GM19468 (cell line): ENCODE measurements around the gene PLCH2.
"Not testable (repeated sequence)": the region's sequence is repeated elsewhere in the genome, so short reads cannot be mapped to it uniquely, and the experiment has no call there.

Experiments used
- ATAC-seq: cut with Tn5 transposase; IDR thresholded peaks from one replicate; pipeline ENCODE4 v1.9.1; 2021; ENCODE audit warnings: mild to moderate bottlenecking, moderate library complexity, moderate number of reproducible peaks; ENCODE audit not compliant: unreplicated experiment; ENCODE audit errors: extremely low read depth

PLCH2 gene

GRCh38 chr1:2459102-2459753 is 16.9 kb upstream of the PLCH2 start:
- ATAC-seq = not testable (repeated sequence)

- ATAC-seq = no peak
Observed at GRCh38 chr1:2459757-2460156, 16.3 kb upstream of the PLCH2 start.

GRCh38 chr1:2460203-2460602 is 15.9 kb upstream of the PLCH2 start:
- ATAC-seq = no peak

- no peak for ATAC-seq
Observed at GRCh38 chr1:2460996-2461751, 14.9 kb upstream of the PLCH2 start.

GRCh38 chr1:2462819-2463218 is 13.3 kb upstream of the PLCH2 start:
- ATAC-seq = no peak

GRCh38 chr1:2463396-2463795 is 12.7 kb upstream of the PLCH2 start:
- ATAC-seq = no peak

GRCh38 chr1:2465371-2466269 is 10.5 kb upstream of the PLCH2 start:
- ATAC-seq = no peak

- no peak for ATAC-seq
Observed at GRCh38 chr1:2466270-2466665, 9.8 kb upstream of the PLCH2 start.

- ATAC-seq = no peak
Observed at GRCh38 chr1:2466958-2467554, 9.0 kb upstream of the PLCH2 start.

- no peak for ATAC-seq
Observed at GRCh38 chr1:2468041-2468472, 8.0 kb upstream of the PLCH2 start.

GRCh38 chr1:2468540-2468939 is 7.5 kb upstream of the PLCH2 start:
- ATAC-seq = no peak

- ATAC-seq = no peak
Observed at GRCh38 chr1:2469103-2469940, 6.8 kb upstream of the PLCH2 start.

- ATAC-seq = no peak
Observed at GRCh38 chr1:2470290-2471158, 5.6 kb upstream of the PLCH2 start.

GRCh38 chr1:2471159-2471471 is 5.0 kb upstream of the PLCH2 start:
- ATAC-seq = no peak

GRCh38 chr1:2471587-2472001 is 4.5 kb upstream of the PLCH2 start:
- no peak for ATAC-seq

- no peak for ATAC-seq
Observed at GRCh38 chr1:2472109-2472508, 4.0 kb upstream of the PLCH2 start.

GRCh38 chr1:2472561-2473177 is 3.4 kb upstream of the PLCH2 start:
- ATAC-seq = no peak

GRCh38 chr1:2473198-2473597 is 2.9 kb upstream of the PLCH2 start:
- ATAC-seq = no peak
